Measurements from ENCODE around the gene UGT1A7. TPM values are rescaled to one million over a fixed set of nuclear protein-coding genes. Genes with fewer than 3 reads are reported as not detected.

Gene UGT1A7
- total RNA-seq, 2 donors from 2014 or later, result not detected

GRCh38 chr2:233807966-233808935, 126.5 kb downstream of the UGT1A7 start:
- ATAC-seq (no peak), DNase-seq (no peak)
- intact Hi-C loops (cut with DNase I), result no loop called here

GRCh38 chr2:233810385-233810784, 128.7 kb downstream of the UGT1A7 start:
- intact Hi-C loops (cut with DNase I), result no loop called here
- ATAC-seq, result no peak
- DNase-seq, result no peak

GRCh38 chr2:233811087-233811486, 129.4 kb downstream of the UGT1A7 start:
- DNase-seq, result no peak
- intact Hi-C loops (cut with DNase I), result no loop called here
- no peak for ATAC-seq

GRCh38 chr2:233811732-233812131, 130.0 kb downstream of the UGT1A7 start:
- ATAC-seq (no peak), DNase-seq (no peak)
- intact Hi-C loops (cut with DNase I), result no loop called here

- ATAC-seq (no peak), DNase-seq (no peak)
- intact Hi-C loops (cut with DNase I), result no loop called here
These were observed 131.7 kb downstream of the UGT1A7 start for GRCh38 chr2:233813236-233814055.

DNA sequence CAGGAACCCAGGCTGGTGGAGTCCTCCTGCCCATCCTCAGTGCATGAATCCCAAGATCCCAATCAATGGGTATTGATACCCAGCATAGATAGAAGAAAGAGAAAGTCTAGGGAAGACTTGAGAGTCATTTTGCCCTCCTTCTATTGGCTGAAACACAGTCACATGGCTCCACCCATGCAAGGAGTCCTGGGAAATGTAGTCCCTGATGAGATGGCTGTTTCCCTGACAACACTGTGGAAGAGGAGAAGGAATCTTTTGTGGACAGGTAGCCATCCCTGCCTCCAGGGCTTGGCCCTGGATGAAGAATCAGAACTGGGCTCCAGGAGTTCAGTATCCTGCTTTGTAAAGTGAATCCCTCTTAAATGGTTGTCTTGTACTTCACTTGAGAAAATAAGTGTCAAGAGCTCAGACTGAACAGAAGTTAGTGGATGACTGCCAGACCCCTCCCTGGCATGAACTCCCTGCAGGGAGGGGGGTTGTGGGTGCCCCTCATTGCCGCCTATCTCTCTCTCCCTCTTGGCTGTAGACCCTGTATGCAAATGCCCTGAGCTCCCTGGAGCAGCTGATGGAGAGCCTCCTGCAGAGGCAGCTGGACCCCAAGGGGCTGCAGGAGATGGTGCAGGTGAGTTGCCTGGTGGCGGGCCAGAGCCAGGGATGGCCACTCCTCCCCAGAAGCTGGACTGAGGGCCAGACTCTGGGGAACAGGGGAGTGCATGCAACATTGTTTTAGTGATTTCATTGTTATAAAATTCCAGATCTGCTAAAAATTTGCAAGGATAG, 132.5 kb downstream of the UGT1A7 start:
- ATAC-seq, result no peak
- no peak for DNase-seq
- intact Hi-C loops (cut with DNase I), result no loop called here

DNA sequence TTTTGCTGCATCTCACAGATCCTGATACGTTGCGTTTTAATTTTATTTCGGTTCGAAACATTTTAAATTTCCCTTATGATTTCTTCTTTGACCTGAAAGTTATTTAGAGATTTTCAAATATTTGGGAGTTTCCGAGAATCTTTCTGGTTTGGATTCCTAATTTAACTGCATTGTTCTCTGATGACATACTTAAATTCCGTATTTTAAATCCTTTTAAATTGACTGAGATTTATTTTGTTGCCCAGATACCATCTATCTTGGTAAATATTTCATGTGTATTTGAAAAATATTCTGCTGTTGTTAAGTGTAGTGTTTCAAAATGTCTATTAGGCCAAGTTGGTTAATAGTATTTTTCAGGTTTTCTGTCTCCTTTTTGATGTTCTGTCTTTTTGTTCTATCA, 134.2 kb downstream of the UGT1A7 start:
- intact Hi-C loops (cut with DNase I), result no loop called here
- ATAC-seq (no peak), DNase-seq (no peak)

DNA sequence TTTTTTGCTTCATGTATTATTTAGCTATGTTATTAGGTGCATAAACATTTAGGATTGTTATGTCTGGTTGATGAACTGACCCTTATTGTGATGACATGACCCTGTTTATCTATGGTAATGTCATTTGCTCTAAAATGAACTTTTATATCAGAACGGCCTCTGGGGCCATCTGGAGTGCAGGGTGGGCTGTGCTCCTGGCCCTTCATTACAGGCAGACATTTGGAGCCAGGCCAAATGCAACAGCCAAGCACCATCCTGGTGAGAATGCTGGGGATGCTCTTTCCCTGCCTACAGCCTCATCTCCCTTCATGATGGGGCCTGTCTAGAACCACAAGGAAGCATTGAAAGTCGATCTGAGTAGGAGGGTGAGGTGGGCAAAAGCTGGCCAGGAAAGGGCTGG, 134.6 kb downstream of the UGT1A7 start:
- DNase-seq (no peak), ATAC-seq (no peak)
- intact Hi-C loops (cut with DNase I), result no loop called here

DNA sequence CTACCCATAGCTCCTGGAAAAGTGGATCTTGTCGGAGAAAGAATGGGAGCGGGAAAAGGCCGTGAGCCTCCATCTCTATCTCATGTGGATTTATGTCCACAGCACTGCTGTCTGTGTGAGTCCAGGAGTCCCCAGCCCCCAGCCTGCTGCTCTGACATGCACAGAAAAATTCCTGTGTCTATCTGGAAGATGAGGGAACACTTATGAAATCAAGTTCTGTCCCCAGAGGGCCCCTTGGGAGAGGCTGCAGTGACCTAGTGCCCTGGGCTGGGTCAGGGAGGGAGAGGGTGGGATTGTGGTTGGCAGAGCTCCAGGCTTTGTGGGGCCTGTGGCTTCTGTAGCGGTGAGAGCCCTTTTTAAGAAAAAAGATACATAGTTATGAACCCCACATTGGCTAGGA, 135.1 kb downstream of the UGT1A7 start:
- intact Hi-C loops (cut with DNase I), result no loop called here
- DNase-seq (no peak), ATAC-seq (no peak)

DNA sequence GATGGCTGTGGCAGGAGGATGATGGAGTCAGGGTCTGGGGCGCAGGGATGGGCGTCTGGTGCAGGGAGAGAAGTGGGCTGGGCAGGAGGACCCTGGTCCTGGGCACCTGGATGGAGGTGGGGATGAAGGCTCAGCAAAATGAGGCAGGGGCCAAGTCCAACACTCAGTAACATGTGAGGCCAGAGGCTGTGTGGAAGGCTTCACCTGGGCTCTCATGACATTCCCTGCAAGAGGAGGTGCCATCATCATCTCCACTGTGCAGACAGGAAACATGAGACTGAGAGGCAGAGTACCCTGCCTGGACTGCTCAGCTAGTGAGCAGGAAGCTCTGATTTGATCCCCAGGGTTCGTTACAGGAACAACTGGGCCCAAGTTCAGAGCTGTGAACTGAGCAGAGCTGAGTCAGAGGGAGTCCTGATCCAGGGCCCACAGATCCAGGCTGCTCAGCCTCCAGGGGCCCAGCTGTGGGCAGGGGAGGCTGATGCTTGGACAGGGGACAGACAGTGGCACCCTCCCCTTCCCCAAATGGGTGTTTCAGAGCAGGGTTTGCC, 135.7 kb downstream of the UGT1A7 start:
- ATAC-seq (peak; percentile 31 to 51), DNase-seq (no peak)
- intact Hi-C loops (cut with DNase I), result no loop called here

- DNase-seq (no peak), ATAC-seq (no peak)
- intact Hi-C loops (cut with DNase I), result no loop called here
These were observed 136.4 kb downstream of the UGT1A7 start for GRCh38 chr2:233817995-233818638.

DNA sequence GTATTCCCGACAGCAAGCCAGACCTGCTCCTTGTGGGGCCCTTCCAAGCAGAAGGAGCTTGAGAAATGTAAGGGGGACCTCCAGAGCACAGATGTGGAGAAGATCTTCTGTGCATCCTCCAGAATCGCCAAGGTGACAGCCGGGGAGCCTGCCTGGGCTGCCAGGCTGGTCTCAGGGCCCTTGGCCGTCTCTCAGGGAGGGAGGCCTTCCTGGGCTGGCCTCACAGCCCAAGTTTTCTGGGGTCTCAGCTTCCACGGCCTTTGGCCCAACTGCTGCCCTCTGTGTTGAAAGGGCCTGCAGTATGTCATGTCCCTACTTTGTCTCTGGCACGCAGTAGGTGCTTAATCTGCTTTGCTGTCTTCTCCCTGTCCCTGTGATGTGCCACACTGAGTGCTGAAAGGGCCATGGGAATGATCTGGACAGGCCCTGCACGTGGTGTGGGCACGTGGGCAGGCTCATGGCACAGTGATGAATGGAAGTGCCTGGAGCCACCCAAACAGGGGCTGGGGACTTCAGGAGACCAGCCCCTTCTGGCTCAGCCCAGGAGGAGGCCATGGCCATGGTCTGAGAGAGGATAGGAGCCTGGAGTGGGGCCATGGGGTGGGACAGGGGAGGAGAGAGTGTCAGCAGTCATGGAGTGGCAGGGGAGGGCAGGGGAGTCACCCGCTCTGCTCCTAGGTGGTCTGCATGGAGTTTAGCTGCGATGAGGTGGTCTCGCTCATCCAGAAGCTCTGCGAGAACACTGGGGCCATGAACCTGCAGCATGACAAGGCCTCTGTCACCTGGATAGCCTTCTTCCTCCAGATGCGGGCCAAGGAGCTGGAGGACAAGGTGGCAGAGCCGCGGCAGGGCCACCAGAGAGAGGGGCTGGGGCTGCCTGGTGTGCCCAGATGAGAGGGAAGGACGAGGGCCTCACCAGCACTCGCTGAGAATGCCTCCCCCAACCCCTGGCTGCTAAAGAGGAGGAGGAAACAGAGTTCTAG, 137.2 kb downstream of the UGT1A7 start:
- DNase-seq (no peak), ATAC-seq (no peak)
- intact Hi-C loops (cut with DNase I), result no loop called here

DNA sequence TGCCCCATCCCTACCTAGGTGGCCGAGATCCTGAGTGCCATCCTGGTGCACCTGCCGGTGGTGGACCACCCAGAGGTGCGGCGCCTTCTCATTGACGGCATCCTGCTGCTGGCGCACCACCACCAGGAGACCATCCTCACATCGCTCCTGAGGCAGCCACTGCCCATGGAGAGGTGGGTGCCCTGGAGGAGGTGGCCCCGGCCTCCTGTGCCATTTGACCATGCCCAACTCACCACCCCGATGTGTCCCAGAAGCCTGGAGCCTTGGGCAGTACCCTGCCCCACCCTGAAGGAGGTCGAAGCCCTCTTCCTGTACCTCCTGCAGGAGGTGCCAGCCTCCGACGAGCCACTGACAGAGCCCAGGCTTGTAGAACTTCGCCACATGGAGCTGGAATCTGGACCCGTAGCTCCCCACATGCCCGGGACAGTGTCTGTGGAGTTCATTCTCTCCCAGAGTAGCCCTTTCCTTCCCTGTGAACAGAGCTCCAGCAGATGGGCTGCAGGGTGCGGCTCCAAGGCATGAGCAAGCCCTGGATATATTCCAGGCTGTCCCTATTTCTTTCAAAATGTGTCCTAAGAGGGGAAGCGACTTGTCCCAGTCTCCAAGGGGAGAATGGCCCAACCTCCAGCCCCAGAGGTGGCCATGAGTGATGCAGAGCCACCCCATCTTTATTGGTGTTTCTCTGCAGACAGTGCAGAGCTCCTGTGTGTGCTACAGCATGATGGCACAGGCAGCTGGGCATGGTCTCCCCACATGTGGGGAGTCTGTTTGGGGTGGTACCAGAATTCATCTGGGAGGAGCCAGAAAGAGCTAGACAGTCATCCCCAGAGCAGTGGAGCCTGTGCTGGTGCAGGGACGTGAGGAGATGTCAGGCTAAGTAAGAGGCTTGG, 138.4 kb downstream of the UGT1A7 start:
- DNase-seq, result no peak
- no peak for ATAC-seq
- intact Hi-C loops (cut with DNase I), result no loop called here

DNA sequence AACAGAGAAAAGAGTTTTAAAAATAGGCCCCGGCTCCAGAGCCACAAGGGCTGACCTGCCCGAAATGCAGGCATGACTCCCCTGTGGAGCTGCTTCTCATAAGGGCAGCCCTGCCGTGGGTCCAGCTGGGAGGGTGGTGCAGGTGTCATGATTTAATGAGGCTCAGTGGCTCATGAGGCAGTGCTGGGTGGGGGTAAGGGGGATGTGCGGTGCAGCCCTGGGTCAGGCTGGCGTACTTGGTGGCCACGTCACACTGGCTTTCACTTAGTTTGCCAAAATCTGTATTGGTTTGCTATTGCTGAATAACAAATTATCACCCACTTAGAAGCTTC, 139.0 kb downstream of the UGT1A7 start:
- intact Hi-C loops (cut with DNase I), result no loop called here
- no peak for ATAC-seq
- no peak for DNase-seq

- DNase-seq (no peak), ATAC-seq (no peak)
- intact Hi-C loops (cut with DNase I), result no loop called here
These were observed 139.5 kb downstream of the UGT1A7 start for GRCh38 chr2:233821196-233821595.

DNA sequence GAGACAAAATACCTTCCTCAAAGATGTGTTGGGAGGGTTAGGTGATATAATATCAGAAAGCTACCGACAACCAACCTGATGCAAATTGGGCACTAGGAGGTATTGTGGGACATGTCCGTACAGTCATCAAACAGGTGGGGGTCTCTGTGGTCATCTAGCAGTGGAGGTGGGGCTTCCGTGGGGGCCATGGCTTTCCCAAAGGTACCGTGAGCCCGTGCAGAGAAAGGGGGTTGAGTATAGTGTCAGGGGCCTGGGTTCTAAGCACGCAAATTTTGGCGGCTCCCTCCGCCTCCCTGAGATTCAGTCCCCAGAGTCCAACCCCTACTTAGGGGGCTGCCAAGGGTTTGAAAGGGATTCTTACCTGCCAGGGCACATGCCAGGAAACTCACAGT, 140.0 kb downstream of the UGT1A7 start:
- no peak for DNase-seq
- no peak for ATAC-seq
- intact Hi-C loops (cut with DNase I), result no loop called here

Measured in left cardiac atrium (tissue), 4 donors.